Bone marrow (tissue), 2 donors: Measurements from ENCODE around the gene ZNF662.
A peak's percentile ranks its signal among the peaks of the same experiment; 100 is the strongest.
"Not testable (repeated sequence)": the region's sequence is repeated elsewhere in the genome, so short reads cannot be mapped to it uniquely, and the experiment has no call there.

Source experiments
- DNase-seq, 2 donors: peaks; one replicate each; lab custom pipeline; 2025; lab: John Stamatoyannopoulos, UW

ZNF662 gene

DNA sequence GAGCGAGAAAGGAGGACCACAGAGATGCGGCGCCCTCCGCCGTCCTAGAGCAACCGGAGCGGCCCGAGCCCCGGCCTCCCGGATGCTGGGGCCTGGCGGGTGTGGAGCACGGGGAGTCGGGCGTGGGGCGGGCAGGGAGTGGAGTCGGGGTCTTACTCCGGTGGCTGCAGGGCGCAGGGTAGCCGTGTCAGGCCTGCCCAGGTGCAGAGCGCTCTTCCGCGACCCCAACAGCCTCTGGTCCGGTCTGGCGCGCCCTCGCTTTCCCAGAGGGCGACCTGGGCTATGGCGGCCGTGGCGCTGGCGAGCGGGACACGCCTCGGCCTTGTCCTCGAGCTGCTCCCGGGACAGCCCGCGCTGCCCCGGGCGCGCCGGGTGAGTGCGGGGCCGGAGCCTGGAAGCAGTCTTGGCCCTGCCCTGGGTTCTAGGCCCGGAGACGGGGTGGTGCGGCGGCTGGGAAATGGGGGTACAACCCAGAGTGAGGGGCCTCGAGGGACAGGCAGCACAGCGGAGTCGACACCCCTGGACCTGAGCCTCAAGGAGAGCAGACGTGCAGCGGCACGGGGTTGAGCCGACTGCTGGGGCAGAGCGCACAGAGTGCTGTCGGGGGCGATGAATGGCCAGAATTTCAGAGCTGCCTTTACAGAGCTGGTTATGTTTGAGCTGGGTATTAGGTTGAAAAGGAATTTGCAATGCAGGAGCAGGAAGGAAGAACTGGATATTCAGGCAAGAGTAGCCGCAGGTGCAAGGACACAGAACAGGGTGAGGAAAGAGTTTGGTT lies at the start of gene ZNF662:
Gene ZNF662 (plus strand): TSS at position 73 of the 778 bp plus-strand sequence. CDS start 1,973 bp downstream, outside the sequence.
- DNase-seq = no peak

- DNase-seq = no peak
These were observed 49.4 kb upstream of the ZNF662 start for GRCh38 chr3:42856544-42856943.

GRCh38 chr3:42864321-42864950 lies 41.5 kb upstream of the ZNF662 start:
- DNase-seq = no peak

GRCh38 chr3:42865256-42865655 lies 40.7 kb upstream of the ZNF662 start:
- DNase-seq = no peak

GRCh38 chr3:42867138-42867537 lies 38.8 kb upstream of the ZNF662 start:
- no peak for DNase-seq

GRCh38 chr3:42868841-42869240 lies 37.1 kb upstream of the ZNF662 start:
- DNase-seq = no peak

DNA sequence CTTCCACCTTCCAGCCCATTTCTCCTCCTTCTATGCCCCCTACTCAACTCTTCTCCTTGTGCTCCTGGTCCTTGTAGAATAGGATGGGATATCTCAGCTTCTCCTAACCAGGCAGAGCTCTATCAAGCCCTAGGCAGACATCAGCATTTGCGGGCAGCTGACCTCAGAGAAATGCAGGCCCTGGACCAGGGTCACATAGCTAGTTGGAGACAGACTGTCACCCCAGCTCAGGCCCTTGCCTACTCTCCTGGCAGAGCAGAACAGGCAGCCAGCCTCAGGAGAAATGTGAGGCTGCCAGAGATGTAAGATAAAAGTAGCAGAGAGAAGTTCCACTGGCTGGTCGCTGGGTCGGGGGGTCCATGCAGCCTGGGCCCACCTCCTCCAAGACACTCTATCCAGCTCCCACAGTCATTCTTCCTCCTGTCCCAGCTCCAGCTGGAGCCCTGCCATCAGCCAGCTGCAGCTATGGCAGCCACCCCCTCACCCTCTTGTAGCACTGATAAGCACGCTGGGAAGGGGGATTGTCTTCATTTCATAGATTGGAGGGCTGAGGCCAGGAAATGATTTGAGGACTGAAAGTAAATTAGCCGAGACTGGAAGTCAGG lies 34.2 kb upstream of the ZNF662 start:
- DNase-seq = no peak

DNA sequence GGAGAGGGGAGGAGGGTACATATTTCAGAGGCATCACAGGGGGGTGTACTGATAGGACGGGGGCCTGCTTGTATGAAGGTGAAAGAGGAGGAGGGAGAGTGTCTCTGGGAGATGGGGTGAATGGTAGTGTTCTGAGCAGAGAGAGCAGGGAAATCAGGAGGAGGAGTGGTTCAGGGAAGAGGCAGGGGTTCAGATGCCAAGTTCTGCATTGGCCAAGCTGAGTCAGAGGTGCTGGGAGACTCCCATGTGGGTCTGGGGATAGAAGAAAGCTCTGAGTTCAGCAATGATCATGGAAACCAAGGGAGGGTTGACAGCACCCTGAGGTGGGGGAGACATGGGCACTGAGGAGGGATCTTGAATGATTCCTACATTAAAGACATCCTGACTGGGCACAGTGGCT lies 33.2 kb upstream of the ZNF662 start:
- no peak for DNase-seq

- DNase-seq = no peak
These were observed 32.5 kb upstream of the ZNF662 start for GRCh38 chr3:42873221-42873982.

DNA sequence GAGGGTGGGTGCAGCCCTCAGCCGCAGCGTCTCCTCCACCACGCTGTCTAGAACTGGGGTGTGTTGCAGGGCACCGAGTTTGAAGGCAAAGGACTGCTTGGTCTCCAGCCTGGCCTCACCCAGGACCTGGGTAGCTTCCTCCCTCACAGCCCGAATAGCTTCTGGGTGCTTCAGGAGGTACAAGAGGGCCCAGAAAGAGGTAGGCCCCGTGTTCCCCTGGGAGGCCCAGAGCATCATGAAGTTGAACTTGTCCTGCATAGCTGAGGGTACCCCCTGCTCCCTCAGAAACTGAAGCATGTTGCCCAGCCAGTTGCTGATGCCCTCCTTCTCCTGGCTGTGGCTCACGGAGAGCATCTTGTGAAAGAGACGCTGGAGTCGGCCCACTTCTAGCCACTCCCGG lies 31.2 kb upstream of the ZNF662 start:
- no peak for DNase-seq

GRCh38 chr3:42875325-42876151 lies 30.4 kb upstream of the ZNF662 start, which contains the start of gene CYP8B1:
TSS of gene CYP8B1 (minus strand) at chr3:42875879. CDS start at chr3:42875816, 63 bp downstream.
- no peak for DNase-seq

DNA sequence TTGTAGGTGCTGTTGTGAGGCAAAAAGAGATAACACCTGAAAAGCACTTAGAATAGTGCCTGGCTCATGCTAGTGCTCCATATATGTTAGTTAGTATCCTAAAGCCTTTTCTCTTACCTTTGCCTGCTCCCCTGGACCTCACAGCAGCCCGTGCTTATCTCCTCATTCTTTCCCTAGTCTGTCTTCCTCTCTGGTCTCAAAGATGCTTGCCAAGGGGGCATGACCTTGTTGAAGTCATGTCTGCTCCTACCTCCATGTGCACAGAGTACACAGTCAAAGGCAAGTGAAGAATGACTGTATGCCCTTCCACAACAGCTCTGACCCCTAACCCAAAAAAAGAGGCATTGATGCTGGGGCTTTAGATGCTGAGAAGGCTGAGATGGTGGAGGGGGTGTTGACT lies 29.5 kb upstream of the ZNF662 start:
- no peak for DNase-seq

DNA sequence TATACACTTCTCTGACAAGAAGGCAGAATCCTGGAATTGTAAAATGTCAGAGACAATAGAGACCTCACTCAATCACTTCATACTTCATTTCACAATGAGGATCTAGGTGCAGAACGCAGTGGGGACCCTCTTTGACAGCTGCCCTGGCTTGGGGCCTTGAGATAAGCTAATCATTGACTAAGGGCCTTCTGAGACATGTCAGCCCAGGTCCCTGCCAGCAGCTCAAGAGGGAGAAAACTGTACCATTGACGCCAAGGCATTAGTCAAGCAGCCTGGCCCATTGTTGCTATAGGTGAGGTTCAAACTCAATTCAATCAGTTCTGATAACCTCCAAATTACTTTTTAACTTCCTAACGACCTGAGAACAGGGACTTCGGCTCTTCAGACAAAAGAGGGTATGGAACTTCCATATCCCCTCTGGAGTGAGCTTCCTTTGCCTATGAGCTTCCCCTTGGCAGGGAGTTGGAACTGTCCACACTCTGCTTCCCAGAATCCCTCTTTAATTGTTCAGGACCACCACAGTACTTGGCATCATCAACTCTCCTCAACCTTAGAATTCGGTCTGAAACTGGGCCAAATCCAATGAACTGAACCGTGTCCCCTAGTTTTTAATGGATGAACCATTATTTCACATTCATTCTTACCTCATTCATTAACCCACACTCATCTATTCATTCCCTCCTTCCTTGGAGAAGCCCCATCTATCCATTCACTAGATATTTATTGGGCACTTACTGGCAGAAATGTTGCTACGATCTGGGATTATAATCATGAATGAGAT lies 28.8 kb upstream of the ZNF662 start:
- DNase-seq = no peak

DNA sequence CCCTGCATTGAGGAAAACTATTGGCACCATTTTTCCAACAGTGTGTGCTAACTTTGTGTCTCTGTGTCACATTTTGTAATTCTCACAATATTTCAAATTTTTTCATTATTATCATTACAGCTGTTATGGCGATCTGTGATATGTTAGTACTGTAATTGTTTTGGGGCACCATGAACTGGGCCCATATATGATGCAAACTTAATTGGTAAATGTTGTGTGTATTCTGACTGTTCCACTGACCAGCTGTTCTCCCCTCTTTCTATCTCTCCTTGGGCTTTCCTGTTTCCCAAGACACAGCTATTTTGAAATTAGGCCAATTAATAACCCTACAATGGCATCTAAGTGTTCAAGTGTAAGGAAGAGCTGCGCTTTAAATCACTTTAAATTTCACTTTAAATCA lies 28.1 kb upstream of the ZNF662 start:
- no peak for DNase-seq

- no peak for DNase-seq
These were observed 25.8 kb upstream of the ZNF662 start for GRCh38 chr3:42880183-42880582.

DNA sequence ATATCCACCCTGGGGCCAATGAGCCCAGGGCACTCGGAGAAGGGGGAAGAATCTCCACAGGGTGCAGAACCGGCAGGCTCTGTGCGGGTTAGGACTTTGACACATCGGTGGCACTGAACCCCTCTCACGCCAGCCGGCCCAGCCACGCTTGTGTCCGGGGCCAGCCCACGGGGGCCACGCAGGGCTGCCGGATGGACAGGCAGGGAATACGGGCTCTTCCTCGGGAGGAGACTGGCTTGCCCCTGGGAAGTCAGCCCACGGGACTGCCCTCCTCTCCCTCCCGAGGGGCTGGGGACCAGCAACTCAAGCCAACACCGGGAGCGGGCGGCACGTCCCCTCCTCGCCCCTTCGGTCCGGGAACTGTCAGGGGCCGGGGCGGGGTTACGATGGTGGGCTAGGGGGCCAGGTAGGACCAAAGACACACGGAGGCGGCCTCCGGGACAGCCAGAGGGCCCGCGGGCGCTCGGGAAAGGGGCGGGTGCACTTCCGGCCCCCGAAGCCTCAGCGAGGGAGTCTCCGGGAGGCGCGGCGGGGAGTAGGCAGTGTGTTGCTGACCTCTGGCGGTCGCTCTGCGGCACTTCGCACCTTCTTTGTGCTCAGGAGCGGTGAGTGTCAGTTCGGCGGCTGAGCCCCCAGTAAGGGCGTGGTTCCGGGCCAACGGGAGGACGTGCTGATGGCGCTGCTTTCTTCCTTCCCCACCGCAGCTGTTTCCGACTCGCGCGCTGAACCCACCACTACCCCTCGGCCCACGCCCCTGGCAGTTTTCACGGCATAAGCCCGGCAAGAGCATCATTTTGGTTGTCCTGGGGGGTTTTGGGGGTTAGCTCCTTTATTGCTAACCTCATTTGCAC lies 25.1 kb upstream of the ZNF662 start:
- DNase-seq = peak; percentile 55 to 69

DNA sequence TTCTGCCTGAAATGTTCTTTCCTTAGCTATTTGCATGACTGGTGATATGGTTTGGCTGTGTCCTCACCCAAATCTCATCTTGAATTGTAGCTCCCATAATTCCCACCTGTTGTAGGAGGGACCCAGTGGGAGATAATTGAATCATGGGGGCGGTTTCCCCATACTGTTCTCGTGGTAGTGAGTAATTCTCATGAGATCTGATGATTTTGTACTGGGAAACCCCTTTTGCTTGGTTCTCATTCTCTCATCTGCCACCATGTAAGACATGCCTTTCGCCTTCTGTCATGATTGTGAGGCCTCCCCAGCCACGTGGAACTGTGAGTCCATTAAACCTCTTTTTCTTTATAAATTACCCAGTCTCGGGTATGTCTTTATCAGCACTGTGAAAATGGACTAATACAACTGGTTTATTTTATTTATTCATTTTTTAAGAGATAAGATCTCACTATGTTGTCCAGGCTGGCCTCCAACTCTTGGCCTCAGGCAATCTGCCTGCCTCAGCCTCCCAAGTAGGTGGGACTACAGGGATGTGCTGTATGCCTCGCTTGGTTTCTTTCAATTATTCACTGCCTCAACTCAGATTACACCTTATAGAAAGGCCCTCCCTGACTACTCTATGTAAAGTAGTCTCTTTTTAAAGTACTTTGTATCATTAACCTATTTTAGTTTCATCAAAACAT lies 22.6 kb upstream of the ZNF662 start:
- not testable (repeated sequence) for DNase-seq

DNA sequence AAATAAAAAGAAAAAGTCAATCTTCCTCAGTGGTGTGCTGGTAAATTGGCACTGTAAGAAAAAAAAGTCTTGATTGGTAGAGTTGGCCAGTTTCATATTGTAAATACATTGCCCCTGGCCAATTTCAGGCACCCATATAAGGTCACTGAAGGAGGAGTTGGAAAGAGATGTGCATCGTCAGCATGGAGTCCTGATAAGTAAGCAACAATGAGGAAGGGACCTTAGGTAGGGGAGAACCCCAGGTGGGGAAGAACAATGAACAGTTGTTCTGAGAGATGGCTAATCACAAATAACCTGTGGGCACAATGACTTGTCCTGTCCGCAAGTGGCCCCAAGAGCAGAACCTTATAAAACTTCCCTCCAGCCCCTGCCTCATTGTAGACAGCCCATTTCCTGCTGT lies 21.6 kb upstream of the ZNF662 start:
- no peak for DNase-seq

- DNase-seq = no peak
These were observed 19.6 kb upstream of the ZNF662 start for GRCh38 chr3:42886294-42886822.
